Activated naive CD4-positive, alpha-beta T cell treated with anti-CD3 and anti-CD28 coated beads, Interleukin-2, amount 50 U/mL, for 16 hours (primary cell): ENCODE data around the gene CRTAC1.

Experiments
- DNase-seq: peaks from one replicate; pipeline ENCODE4 v3.0.0-alpha.2; 2020

Gene CRTAC1, protein sequence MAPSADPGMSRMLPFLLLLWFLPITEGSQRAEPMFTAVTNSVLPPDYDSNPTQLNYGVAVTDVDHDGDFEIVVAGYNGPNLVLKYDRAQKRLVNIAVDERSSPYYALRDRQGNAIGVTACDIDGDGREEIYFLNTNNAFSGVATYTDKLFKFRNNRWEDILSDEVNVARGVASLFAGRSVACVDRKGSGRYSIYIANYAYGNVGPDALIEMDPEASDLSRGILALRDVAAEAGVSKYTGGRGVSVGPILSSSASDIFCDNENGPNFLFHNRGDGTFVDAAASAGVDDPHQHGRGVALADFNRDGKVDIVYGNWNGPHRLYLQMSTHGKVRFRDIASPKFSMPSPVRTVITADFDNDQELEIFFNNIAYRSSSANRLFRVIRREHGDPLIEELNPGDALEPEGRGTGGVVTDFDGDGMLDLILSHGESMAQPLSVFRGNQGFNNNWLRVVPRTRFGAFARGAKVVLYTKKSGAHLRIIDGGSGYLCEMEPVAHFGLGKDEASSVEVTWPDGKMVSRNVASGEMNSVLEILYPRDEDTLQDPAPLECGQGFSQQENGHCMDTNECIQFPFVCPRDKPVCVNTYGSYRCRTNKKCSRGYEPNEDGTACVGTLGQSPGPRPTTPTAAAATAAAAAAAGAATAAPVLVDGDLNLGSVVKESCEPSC

DNA sequence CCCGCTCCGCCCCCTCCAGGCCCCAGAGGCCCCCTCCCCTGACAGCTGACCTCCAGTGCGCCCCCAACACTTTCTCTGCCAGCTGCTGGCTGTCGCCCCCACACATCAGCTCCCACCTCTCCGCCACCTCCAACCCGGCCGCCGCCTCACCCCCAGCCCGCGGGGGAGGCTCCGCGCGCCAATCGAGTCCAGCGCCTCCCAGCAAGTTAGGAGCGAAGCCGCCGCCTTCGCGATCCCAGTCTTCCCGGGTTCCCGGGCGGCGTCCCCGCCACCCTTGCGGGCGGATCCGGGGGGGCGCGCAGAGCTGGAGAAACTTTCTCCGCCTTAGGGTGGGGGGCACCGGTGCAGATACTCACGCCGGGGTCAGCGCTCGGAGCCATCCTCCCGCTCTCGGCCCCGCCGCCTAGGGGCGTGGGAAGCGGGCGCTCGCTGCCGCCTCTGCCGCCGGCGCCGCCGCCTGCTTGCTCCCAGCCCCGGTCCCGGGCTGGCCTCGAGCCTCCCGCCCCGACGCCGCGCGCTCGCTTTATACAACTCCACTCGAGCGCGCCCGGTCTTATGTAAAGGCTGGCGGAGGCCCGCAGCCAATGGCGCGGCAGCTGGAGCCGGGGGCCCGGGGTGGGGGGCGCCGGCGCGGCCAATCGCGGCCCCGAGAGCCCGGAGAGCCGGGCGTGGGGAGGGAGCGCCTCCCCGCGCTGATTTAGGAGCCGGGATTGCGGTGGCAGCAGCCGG is at the start of gene CRTAC1:
CRTAC1 (minus strand) TSS at position 529 of the 729 bp plus-strand sequence; CDS start at position 380, 149 bp downstream.
- DNase-seq: peak; percentile 14

DNA sequence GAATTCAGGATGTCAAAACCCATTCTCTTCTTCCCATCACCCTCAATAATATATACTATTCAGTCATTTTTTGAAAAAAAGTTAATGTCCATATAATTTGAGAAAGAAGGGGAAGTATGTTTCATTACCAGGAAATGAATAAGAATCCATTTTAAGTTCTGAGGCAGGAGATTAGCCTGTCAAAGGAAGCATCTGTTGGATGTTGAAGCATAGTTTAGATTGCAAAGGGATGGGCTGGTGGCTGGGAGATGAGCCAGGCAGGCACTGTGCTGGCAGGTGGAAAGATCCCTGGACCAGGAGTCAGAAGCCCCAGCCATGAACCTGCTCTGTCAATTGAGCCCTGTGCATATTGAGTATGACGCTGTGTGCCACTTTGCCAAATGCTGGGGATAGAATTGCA is 48.4 kb upstream of the CRTAC1 start:
- no peak for DNase-seq

DNA sequence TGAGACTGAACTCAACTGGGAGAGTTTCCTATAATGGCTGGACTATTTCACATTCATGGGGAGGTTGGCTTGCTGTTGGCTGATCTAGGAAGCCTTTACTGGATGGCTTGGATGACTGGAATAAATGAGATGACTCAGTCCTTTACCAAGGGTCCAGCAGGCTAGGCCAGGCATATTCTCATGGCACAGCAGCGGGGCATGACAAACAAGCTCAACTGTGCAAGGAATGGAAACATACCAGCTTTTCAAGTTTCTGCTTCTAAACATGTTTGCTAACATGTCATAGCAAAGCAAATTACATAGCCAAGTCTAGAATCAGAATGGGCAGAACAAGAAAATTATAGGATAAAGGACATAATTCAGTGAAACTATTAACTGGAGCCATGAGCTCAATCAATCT is 46.8 kb upstream of the CRTAC1 start:
- no peak for DNase-seq

DNA sequence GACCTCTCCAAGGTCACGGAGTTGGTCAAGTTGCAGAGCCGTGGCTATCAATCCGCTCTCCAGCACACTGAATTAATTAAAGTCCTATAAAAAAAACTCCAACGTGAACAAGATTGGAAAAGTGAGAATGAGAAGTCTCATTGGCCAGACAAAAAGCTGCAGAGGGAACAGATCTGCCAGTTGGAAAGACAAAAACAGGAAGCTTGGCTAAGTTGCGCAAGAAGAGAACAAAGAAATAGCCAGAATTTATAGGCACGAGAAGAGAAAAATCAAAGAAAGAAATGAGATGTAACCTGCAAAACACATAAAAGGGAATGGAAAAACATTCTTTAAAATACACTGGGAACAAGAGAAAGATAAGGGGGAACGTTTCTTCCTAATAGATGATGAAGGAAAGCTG is 45.7 kb upstream of the CRTAC1 start:
- no peak for DNase-seq

DNA sequence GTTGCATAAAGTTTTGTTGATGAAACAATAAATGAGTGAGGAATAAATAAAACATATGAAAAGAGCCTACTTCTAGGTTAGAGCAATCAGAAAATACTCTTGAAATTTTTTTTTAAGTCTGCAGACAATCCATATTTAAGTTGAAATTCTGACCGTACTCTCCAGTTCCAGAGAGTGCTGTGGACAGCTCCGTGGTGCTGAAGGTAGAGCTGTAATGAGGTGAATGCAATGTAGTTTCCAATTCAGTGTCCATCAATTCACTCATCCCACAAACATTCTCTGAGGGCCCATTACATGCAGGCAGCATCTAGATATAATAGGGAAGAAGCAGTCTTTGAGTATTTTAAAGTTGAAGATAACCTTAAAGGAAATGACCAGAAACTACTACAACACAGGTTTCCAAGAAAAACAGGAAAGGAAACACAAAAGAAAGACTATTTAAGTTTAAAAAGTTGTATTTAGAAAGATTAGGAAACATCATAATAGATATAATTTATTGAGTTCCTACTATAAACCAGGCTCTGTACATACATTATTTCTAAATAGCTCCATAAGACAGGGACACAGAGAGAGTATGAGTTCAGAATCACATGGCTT is 44.0 kb upstream of the CRTAC1 start:
- no peak for DNase-seq

DNA sequence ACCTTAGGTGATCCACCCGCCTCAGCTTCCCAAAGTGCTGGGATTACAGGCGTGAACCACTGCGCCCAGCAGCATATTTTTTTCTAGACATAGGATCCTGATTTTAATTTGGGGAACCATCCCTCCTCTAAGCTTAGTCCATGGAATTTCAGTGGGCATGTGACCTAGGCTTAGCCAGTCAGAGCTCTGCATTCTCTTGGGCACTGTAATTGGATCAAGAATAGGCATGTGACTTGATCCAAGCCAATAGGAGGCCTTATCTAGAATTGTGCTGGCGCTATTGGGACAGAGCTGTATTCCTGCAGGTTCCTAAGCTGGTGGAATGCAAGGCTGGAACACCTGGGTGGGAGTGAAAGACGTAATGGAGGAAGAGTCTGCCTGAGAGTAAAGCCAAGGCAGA is 36.7 kb upstream of the CRTAC1 start:
- no peak for DNase-seq

DNA sequence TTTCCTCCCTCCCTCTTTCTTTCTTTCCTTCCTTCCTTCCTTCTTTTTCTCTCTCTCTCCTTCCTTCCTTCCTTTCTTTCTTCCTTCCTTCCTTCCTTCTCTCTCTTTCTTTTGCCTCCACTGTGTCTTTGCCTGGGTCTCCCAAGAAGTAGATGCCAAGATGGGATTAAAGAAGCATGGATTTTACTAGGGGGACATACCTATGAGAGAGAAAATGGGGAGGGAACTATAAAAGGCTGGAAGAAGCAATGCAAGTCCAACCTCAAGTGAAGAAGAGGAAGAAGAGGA is 33.3 kb upstream of the CRTAC1 start:
- DNase-seq: no peak

DNA sequence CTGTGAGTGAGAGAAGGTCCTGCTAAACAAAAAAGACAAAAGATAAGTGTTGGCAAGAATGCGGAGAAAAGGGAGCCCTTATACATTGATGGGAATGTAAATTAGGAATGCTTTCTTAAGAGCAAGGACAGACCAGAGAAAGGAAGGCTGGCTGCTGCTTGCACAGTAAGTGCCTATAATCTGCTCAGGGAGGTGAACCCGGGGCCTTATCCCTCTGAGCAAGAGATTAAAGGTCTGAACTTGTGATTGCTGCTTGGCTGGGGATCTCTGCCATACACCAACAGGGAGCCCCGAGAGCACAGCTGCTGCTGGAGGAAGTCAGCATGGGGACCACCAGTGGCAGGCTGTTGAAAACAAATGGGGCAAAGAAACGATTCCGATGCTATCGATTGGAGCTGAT is 32.0 kb upstream of the CRTAC1 start:
- no peak for DNase-seq

DNA sequence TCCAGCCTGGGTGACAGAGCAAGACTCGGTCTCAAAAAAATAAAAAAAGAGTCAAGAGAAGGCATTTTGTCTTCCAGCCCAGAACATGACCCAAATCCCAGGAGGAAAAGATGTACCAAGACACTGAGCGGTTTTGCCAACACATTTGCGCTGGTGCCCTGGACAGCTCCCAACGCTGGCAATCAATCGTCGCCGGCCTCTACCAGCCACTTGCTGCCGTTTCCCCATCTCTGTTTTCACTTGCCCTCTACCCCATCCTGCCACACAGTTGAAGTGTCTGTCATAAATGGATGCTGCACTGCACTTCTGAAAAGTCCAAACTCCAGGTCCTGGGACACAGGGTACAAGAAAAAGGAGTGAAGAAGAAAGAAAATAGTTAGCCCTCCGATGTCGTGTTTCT is 29.7 kb upstream of the CRTAC1 start:
- no peak for DNase-seq

DNA sequence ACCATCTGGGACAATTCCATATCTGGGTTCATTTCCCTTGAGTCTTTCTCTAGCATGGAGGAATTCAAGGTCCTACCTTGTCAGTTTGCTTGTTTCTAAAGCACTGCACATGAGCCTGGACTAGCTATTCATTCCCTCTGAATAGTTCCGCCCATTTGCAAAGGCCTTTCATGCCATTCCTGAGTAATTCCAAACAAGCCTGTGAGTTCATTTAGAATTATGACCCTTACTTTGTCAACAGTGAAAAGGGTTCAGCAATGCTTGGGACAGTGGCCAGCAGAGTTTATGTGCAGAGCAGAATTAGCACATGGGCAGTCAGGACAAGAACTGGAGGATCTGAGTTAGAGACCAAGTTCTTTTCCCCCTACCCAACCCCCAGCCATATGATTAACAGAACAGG is 27.9 kb upstream of the CRTAC1 start:
- DNase-seq: no peak

DNA sequence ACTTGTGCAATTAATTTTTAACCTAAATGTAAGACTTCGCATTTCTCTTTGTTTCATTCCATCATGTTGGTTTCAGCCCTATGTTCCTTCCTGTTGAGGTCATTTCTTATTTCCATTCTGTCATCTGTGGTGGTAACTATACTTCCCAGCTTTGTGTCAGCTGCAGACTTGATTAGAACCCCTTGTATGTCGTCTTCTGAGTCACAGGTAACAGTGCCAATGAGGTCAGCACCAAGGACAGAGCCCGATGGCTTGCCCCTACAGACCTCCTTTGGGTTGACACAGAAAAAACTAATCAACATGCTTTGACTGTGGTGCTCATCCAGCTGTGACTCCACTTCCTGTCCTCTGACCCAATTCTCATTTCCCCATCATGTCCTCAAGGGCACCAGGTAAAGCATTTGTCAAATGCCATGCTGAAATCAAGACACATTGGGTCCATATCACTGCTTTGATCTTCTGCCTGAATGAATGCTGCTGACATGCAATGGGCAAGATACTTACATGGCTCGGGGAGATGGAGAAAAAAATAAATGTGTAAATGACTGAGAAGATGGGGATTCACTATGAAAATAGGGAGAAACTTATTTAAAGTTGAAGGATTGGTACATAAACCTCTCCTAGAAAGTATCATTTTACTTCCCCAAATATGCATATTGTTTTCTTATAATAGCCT is 25.6 kb upstream of the CRTAC1 start:
- peak; percentile 13 for DNase-seq

DNA sequence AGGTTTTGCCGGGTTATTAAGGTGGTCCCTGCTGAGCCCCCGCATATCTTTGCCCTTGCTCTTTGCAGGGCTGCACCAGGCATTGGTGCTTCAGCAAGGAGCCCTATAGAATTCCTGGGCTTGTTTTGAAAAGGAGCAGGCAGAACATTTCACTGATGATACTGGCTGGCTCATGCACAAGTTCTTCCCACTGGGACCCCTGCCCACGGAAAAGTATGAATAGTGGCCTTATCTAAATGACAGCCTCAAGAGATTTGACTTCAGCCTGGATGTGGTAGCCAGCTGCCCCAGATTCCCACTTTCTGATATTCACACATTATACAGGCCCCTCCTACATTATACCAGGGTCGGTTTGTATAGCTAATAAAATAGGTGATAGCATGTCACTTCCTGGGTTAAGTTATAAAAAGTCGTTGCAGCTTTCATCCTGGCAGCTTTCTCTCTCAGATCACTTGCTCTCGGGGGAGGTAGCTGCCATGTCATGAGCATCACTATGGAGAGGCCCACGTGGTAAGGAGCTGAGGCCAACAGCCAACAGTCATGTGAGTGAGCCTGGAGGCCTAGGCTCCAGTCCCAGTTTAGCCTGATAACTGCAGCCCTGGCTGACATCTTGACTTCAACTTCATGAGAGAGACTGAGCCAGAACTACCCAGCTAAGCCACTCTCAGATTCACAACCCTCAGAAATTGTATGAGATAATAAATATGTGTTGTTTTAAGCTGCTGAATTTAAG is 16.8 kb upstream of the CRTAC1 start:
- no peak for DNase-seq

DNA sequence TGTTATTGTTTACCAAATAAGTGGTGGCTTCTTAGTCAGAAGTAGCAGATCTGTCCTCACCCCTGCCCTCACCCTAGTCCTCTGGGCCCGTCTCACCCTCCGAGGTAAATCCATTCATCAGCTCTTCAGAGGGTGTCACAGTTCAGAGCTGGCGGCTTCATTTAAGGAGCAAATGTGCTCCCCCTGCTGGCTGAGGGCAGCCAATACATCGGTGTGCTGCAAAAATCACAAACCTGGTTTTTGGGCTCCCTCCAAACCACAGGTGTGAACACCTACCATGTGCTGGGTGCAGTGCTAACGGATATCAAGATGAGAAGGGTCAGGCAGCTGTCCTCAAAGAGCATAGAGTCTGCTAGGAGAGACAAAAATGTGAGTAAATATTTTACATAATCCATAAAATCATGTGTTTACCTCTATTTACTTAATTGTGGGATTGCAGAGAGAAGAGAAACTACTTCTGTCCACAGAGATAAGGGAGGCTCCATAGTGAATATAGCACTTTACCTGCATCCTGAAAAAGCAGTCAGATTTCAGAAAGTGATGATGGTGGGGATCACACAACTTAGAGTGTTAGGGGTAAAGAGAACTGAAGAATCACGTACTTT is 15.5 kb upstream of the CRTAC1 start:
- peak; percentile 60 for DNase-seq

DNA sequence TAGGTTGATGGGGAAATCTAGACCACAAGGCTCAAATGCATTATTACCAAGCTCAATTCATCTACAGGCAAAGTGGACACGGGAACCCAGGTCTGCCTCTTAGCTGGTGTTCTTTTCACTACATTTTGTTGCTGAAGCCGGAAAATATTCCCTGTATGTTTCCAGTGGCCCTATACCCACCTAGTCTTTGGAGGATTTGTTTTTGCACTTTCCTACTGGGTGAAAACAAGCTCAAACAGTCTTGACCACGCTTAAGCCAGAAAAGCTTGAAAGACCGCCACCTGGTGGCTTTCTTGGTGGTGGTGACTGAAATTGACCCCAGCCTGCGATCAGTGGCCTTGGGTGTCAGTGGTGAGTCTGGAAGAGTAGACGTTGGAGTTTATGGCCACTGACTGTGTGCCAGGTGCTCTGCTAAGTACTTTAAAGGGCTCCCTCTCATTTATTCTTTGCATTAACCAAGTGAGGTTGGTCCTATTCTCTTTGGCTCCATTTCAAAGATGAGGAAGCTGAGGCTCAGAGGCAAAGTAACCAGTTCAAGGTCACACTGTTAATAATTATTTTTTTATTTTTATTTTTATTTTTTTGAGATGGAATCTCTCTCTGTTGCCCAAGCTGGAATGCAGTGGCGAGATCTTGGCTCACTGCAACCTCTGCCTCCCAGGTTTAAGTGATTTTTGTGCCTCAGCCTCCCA is 11.1 kb upstream of the CRTAC1 start:
- DNase-seq: peak; percentile 27

DNA sequence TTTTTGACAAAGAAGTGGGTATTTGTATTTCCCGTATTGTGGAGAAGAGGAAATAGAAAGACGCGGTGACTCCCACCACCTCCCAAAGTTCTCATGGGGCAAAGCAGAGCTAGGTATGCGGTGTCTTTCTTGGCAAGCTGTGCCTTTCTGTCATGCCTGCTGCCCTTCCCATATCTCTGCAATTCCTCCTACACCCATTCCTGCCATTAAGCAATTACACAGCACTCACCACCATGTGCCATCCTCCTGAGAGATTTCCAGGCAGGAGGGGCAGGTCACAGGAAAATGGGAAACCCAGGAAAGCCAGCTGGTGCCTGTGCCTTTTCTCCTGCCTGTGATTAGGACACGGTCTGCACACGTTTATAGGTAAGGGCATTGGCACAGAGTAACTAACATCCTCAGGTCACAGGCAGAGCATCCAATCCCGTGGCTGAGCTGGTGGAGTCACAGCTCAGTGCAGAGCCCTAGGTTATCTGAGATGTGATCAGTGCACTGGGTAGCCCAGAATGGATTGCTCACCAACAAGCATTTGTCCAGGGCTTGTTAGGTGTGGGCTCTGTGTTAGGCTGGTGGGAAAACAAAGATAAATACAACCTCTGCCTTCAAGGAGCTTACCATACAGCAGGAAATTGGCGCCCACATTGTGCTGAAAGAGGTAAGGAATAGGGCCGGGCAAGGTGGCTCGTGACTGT is 9.4 kb upstream of the CRTAC1 start:
- no peak for DNase-seq

DNA sequence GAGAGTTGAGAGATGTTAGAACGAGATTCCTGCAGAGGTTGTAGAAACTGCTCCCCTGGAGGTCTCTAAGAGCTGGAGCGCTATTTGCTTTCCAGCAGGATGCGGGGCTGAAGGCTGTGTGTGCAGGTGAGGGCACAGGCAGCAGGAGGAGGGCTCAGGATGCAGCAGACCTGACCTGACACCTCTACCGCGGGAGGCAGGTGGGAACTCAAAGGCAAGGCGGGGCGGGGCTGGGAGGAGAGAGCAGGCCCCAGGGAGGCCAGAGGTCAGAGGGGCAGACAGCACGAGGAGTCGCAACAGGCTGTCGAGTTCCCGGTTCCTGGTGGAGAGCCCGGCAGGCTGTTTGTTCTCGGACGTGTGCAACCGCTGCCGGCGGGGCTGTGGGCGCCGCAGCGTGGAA is 7.9 kb upstream of the CRTAC1 start:
- no peak for DNase-seq

DNA sequence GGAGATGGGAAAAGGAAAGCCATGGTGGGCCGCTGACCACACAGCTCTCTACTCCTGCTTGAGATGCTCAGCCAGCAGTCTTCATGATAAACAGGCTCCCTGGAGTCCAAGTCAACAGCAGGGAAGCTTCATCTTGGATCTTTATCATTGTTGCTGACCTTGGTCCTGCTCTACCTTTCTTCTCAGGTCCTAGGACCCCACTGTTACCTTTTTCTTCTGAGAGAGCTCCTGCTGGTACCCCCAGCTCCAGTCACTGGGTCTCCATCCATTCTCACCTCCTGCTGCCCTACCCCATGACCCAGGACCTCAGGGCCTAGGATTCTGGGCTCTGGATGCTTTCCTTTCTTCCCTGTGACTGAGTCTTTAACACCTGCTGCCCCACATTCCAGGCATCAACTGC is 5.2 kb upstream of the CRTAC1 start:
- DNase-seq: no peak

DNA sequence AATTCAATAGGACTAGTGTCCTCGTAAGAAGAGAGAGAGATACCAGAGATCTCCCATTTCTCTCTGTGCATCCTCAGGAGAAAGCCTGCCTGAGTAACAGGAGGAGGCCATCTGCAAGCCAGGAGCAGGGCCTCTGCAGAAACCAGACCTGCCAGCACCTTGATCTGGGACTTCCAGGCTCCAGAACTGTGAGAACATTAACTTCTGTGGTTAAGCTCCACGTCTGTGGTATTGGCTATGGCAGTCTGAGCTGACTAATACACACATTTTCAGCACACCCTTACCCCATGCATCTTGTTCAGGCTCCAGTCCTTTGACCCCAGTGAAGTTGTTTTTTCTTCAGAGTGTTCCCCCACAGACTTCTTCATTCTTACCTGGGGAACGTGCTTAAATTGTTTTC is 3.1 kb upstream of the CRTAC1 start:
- DNase-seq: no peak

DNA sequence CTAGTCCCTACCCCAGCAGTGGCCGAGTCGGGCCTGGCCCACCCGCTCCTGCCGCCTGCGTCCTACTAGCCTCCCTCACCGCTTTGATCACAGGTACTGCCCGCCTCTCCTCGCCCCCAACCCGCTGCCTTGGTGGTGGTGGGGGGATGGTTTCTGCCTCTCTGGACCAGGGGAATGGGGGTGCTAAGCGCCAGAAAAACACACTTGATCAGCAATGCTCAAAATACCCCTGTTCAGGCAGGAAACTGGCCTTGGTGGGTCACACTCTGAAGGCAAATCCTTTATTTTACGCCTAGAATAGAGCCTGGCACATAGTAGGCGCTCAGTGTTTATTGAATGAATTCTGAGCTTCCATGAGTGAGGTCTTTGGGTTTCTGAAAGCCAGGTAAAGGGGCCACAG is 1.0 kb upstream of the CRTAC1 start:
- no peak for DNase-seq

DNA sequence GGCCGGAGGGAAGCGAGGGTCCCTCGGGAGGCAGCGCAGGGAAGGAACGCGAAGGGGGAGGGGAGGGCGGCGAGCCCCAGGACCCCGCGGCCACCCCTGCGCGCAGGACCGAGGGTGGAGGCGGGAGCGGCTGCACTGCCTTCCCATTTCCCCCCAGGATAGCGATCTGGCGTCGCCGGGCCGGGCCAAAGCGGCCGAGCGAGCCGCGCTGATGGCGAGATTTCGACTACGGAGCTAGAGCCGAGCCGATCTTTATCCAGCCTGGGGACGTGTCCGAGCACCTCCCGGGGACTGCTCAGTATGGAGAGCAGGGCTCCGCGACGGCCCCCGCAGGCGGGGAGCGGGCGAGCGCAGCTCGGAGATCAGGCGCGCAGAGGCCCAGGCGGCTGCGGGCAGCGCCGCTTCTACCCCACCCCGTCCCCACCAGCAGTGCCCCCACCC is 590 bp upstream of the CRTAC1 start:
- DNase-seq: no peak
